SU-DHL-6 (cell line): ENCODE data around the gene INPP5E.

ENCODE experiments used
- CTCF ChIP-seq: fragments of 200-600 bp; sonication (generic); IDR thresholded peaks from one replicate; pipeline ENCODE4 v1.5.1; 2017; ENCODE audit warnings: antibody characterized with exemption, mild to moderate bottlenecking, low read length, moderate library complexity; ENCODE audit not compliant: insufficient read depth, poor library complexity, severe bottlenecking
- EZH2phosphoT487 ChIP-seq: fragments of 200-600 bp; sonication (generic), shearing (Covaris generic); conservative IDR thresholded peaks from 2 replicates; pipeline ENCODE4 v1.6.1; 2018; ENCODE audit warnings: mild to moderate bottlenecking, antibody characterized with exemption, low read length, moderate library complexity, mixed read lengths

GRCh38 chr9:136395345-136396218 is 44.1 kb downstream of the INPP5E start:
- TF ChIP-seq CTCF, result no peak
- no peak for TF ChIP-seq EZH2phosphoT487
